Left lung (tissue), 14 donors: ENCODE results near the gene SRRT. TPM values are rescaled to one million over a fixed set of nuclear protein-coding genes. Genes with fewer than 3 reads are reported as not detected.

Experiments
- ATAC-seq: fragments of 200-7000 bp; cut with Tn5 transposase; one replicate; pipeline ENCODE4 v1.9.1; 2020; ENCODE audit warnings: moderate library complexity
- DNase-seq, 4 donors: peaks; one replicate each; pipeline ENCODE4 v3.0.0-alpha.2; 2013 to 2020
- H3K27ac ChIP-seq, 2 donors: fragments of 200-600 bp; sonication (generic) in 1 of 2; one replicate each; pipeline versions ENCODE4 v1.5.0 to v1.8.0; 2020 to 2021
- H3K27me3 ChIP-seq, 2 donors: fragments of 200-600 bp; sonication (generic) in 1 of 2; one replicate each; pipeline versions ENCODE4 v1.5.0 to v1.8.0; 2020 to 2021
- H3K36me3 ChIP-seq, 2 donors: fragments of 200-600 bp; sonication (generic) in 1 of 2; one replicate each; pipeline versions ENCODE4 v1.5.0 to v1.8.0; 2020 to 2021
- H3K4me1 ChIP-seq, 2 donors: fragments of 200-600 bp; one replicate each; pipeline ENCODE4 v1.8.0; 2021
- H3K4me3 ChIP-seq, 2 donors: fragments of 200-600 bp; sonication (generic) in 1 of 2; one replicate each; pipeline versions ENCODE4 v1.5.0 to v1.8.0; 2020 to 2021; ENCODE audit warnings: mild to moderate bottlenecking in 1 of 2
- H3K9me3 ChIP-seq, 2 donors: fragments of 200-600 bp; sonication (generic) in 1 of 2; one replicate each; pipeline versions ENCODE4 v1.5.0 to v1.8.0; 2020 to 2021
- CTCF ChIP-seq, 2 donors: fragments of 200-600 bp; sonication (generic) in 1 of 2; IDR thresholded peaks; one replicate each; pipeline versions ENCODE4 v1.5.0 to v1.8.0; 2021; ENCODE audit warnings: antibody characterized with exemption in 2 of 2
- intact Hi-C, 2 donors: fragments of 100-400 bp; cut with DNase I; formaldehyde crosslinking; loops; one replicate each; pipeline versions ENCODE4 v1.11.2 to v1.14.2; 2022
- long read RNA-seq, 12 donors: library from polyadenylated mRNA in 2 of 12; unstranded in 2 of 12; transcript quantifications; one replicate each; pipeline ENCODE4 v2.0.0 and lab custom pipeline, GENCODE V29; 2019 to 2026
- polyA plus RNA-seq, 6 donors: library from polyadenylated mRNA; unstranded; fragments of 120-200 nt; gene quantifications; one replicate each; pipeline ENCODE4 v1.2.1, GENCODE V29; 2013; ENCODE audit not compliant: insufficient read length in 6 of 6
- total RNA-seq, 2 donors: library from RNA; stranded (reverse); fragmentation: NEBNext Ultra II Directional; extraction: Animal tissue kit (Norgen Biotek cat#: 25700); gene quantifications; one replicate each; pipeline ENCODE4 v1.2.1, GENCODE V29; 2021
- donor health status: DM: no; HTN: yes; CAD: no.
- donor health status: DM: no; HTN: no; CAD: no.

The SRRT gene
- total RNA-seq: 100 to 1,000 TPM in 1 of 2 donors, 10 to 100 TPM in 1; 91.4 to 119 TPM
- 100 to 1,000 TPM; 155 to 232 (median 177) TPM for polyA plus RNA-seq
- long read RNA-seq, donor 1, partial matches to known transcripts: 37 of 49 reads
- long read RNA-seq, donor 1, other reads (novel, unspliced or antisense): 0 of 49 reads
- long read RNA-seq, donor 2, transcript SRRT-209 (3 exons, 726 nt): major isoform, 5 of 48 reads
- long read RNA-seq, donor 2, partial matches to known transcripts: 38 of 48 reads
- long read RNA-seq, donor 2, other reads (novel, unspliced or antisense): 0 of 48 reads
- long read RNA-seq, donor 3, transcript SRRT-215 (20 exons, 2,964 nt): major isoform, 5 of 10 reads
- long read RNA-seq, donor 3, partial matches to known transcripts: 0 of 10 reads
- long read RNA-seq, donor 3, other reads (novel, unspliced or antisense): 0 of 10 reads
- long read RNA-seq, donor 4, partial matches to known transcripts: 2 of 2 reads
- long read RNA-seq, donor 4, other reads (novel, unspliced or antisense): 0 of 2 reads
- long read RNA-seq, donor 5, partial matches to known transcripts: 34 of 43 reads
- long read RNA-seq, donor 5, other reads (novel, unspliced or antisense): 0 of 43 reads
- long read RNA-seq, donor 6, transcript SRRT-215 (20 exons, 2,964 nt): major isoform, 6 of 23 reads
- long read RNA-seq, donor 6, transcript SRRT-210 (2 exons, 540 nt): minor isoform, 5 of 23 reads
- long read RNA-seq, donor 6, partial matches to known transcripts: 10 of 23 reads
- long read RNA-seq, donor 6, other reads (novel, unspliced or antisense): 0 of 23 reads
- long read RNA-seq, donor 7, partial matches to known transcripts: 7 of 12 reads
- long read RNA-seq, donor 7, other reads (novel, unspliced or antisense): 0 of 12 reads
- long read RNA-seq, donor 8, partial matches to known transcripts: 43 of 56 reads
- long read RNA-seq, donor 8, other reads (novel, unspliced or antisense): 0 of 56 reads
- long read RNA-seq, donor 9: 0 reads
- long read RNA-seq, donor 10, partial matches to known transcripts: 12 of 13 reads
- long read RNA-seq, donor 10, other reads (novel, unspliced or antisense): 1 of 13 reads
- long read RNA-seq, donor 11, partial matches to known transcripts: 245 of 278 reads
- long read RNA-seq, donor 11, other reads (novel, unspliced or antisense): 24 of 278 reads
- long read RNA-seq, donor 12, partial matches to known transcripts: 11 of 18 reads
- long read RNA-seq, donor 12, other reads (novel, unspliced or antisense): 0 of 18 reads

- peak; percentile 98 for ATAC-seq
- Histone ChIP-seq H3K4me3 (peak within 1 kb of the TSS; percentile 85 to 99), H3K4me1 (peaks cover 12 to 51% of the 10 kb centered on the region in 2 donors), H3K9me3 (no peaks in the 10 kb centered on the region), H3K27ac (peak within 1 kb of the TSS; percentile 90 to 91), H3K27me3 (no peaks in the 10 kb centered on the region), H3K36me3 (peaks cover 0 to 63% of the 10 kb centered on the region in 2 donors)
- intact Hi-C loops: no loop called here
- peak; percentile 98 to 99 (median 99) for DNase-seq
- peak; percentile 34 to 86 for TF ChIP-seq CTCF (IDR thresholded peaks at IDR 0.05)
These were observed at the start of gene SRRT for GRCh38 chr7:100874577-100875355. SRRT (plus strand) TSS chr7:100875103; CDS start chr7:100875591, 488 bp downstream.

- Histone ChIP-seq H3K4me1 (peaks cover 5 to 44% of the 10 kb centered on the region in 2 donors), H3K27ac (peak overlapping the region; percentile 73 to 75), H3K27me3 (peaks cover 0 to 44% of the 10 kb centered on the region in 2 donors), H3K9me3 (no peaks in the 10 kb centered on the region), H3K36me3 (peaks cover 0 to 37% of the 10 kb centered on the region in 2 donors), H3K4me3 (peak overlapping the region; percentile 61 to 62)
- intact Hi-C loops: no loop called here
- TF ChIP-seq CTCF (IDR thresholded peaks at IDR 0.05): no peak
- ATAC-seq (peak; percentile 5), DNase-seq (no peak)
These were observed 49.7 kb upstream of the SRRT start for GRCh38 chr7:100825215-100825671.

- peak overlapping the region; percentile 61 to 62 for H3K4me3 ChIP-seq
- ATAC-seq: peak; percentile 15
- intact Hi-C loops: no loop called here
- H3K27ac ChIP-seq: peak overlapping the region; percentile 73 to 75
- H3K4me1 ChIP-seq: peaks cover 5 to 44% of the 10 kb centered on the region in 2 donors
- H3K9me3 ChIP-seq: no peaks in the 10 kb centered on the region
- DNase-seq: peak in 1 of 4 donors; percentile 77
- no peak for TF ChIP-seq CTCF (IDR thresholded peaks at IDR 0.05)
- peaks cover 0 to 30% of the 10 kb centered on the region in 2 donors for H3K36me3 ChIP-seq
- peaks cover 0 to 44% of the 10 kb centered on the region in 2 donors for H3K27me3 ChIP-seq
These were observed 49.0 kb upstream of the SRRT start for GRCh38 chr7:100825751-100826513.
